Islet of Langerhans (tissue), 1 donor: ENCODE data around the gene EOLA1.
"Not testable (repeated sequence)": the region's sequence is repeated elsewhere in the genome, so short reads cannot be mapped to it uniquely, and the experiment has no call there.

Source experiments
- FAIRE-seq: peaks from one replicate; lab custom pipeline; 2011; peaks lifted over from hg19 to GRCh38; lab: Jason Lieb, UNC

EOLA1 gene

DNA sequence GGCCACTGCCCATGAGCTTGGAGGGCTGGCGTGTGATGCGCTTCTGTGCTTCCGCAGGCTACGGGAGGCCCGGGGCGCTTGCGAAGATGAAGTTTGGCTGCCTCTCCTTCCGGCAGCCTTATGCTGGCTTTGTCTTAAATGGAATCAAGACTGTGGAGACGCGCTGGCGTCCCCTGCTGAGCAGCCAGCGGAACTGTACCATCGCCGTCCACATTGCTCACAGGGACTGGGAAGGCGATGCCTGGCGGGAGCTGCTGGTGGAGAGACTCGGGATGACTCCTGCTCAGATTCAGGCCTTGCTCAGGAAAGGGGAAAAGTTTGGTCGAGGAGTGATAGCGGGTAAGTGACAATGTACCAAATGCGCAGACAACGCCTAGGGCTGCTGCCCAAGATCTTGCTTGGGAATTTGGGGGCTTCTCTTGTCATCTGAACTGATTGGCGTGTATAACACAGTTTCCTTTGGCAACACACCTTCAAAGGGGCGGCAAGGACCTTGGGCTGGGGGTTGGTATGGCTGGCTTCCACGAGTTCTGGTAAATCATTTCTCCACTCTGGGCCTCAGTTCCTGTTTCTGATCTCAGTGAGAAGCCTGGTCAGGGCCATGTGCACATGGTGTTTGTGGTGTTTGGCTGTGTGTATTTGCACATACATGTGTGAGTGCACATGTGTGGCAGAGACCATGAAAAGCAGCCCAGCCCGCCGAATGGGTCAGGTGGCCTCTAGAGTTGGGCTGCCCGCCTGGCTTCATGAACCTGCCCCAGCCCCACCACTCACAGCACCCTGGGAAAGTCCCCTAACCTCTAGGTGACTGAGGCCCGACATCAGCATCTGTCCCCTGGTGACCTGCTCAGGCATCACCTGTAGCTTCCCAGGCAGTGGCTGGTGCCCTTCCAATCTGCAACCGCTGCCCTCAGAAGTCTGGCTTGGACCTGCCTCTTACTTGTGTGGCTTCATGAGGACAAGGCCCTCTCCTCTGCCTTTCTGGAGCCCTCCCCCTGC is 5.0 kb downstream of the EOLA1 start:
- not testable (repeated sequence) for FAIRE-seq

DNA sequence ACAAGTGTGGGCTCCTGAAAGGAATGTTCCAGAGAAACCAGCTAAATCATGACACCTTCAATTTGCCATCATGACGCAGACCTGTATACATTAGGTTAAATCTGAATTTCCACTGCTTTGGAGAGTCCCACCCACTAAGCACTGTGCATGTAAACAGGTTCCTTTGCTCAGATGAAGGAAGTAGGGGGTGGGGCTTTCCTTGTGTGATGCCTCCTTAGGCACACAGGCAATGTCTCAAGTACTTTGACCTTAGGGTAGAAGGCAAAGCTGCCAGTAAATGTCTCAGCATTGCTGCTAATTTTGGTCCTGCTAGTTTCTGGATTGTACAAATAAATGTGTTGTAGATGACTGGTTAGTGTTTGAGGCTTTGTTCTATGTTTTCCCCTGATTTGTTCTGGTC is 6.2 kb downstream of the EOLA1 start:
- not testable (repeated sequence) for FAIRE-seq

DNA sequence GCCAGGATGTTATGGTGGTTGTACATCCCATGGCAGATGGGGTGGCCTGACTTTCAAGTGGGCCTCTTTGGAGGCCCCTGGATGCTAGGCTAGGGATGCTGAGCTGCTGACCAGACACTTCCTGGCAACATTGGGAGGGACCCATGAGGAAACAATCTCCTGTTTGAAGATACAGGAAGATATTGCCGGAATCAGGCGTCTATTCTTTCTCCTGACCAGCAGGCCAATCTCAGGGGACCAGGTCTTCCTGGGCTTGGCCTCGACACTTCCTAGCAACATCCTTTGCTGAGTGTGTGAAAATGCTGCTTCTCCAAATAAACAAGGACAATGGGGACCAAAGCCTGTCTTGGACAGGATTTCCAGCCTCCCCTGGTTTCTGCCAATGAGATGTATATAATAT is 7.0 kb downstream of the EOLA1 start:
- not testable (repeated sequence) for FAIRE-seq

DNA sequence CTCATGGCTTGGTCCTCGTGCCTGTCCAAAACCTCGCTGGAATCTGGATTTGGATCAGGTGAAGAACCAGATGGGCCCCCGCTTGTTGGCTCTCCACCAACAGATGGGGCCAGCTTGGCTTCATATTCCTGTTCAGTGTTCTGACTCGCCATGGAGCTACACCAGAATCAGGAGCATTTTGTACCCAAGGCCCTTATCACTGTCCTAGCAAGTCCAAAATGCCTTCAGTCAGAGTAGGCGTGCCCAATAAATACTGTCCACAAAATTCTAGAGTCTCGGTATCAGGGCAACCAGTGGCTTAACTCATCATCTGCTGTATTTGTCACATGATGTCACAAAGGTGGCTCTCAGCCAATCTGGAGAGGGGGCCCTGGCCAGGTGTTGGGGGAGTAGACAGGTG is 8.9 kb downstream of the EOLA1 start, which contains the start of gene HSFX3:
Gene HSFX3, minus strand, starts transcription at position 224 of the 400 bp plus-strand sequence. Its CDS starts 72 bp downstream, at position 152.
- not testable (repeated sequence) for FAIRE-seq

DNA sequence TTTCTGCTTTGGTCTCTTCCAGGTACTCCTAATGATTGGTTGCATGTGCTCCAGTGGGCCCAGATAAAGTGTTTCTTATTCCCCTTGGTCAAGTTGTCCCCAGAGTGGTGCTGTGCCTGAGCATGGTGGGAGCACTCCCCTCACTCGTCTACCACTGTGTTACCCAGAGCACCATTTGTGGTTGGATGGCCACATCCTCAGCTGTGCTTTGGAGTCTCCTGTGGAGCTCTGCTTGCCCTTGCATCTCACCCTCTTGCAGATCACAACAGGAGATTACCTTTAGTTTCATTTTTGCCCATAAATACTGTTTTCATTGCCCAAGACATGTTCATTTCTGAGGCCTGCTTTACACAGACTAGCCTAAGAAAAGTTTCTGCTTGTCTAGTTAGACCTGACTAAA is 9.6 kb downstream of the EOLA1 start:
- not testable (repeated sequence) for FAIRE-seq

DNA sequence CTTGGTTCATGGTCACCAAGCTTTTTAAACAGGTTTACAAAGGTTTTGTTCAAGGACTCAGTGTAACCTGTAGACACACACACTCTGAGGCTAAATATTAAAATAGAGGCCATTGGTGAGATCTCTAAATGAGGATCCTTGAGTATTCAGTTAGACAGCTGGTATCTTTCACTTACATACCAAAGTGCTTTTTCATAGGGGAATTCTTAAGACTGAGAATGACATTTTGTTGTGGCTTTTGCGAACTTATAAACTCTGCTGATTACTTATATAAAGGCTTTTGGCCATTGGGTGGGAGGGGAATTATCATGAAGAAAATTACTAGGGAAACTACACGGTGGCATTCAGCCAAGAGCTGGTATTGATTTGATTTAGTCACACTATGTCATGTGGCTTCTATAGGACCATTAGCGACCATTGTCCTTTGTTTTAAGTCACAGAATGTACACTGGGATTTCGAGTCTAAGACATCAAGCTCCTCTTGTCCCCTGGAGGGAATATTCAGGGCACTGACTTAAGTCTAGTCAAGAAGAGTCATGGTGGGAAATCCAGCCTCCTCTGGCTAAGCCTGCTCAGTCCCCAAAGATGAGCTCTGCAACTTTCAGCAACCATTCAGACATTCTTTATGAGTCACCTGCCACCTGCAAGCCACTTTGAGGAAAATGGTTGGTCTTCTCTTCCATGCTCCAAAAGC is 10.6 kb downstream of the EOLA1 start:
- peak; percentile 79 for FAIRE-seq

DNA sequence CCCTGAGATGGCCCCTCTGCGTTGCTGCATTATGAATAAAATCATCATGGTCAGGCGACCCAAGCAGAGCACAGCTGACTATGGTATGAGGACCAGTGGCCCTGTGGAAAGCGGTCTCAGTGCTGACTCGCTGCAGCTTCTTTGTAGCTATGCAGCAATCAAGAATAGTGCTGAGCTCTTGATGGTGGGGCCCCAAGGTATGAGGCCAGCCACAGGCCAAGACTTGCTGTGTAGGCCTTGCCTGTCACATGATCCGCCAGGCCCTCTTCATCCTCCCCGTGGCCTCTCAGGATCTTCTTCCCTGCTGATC is 11.1 kb downstream of the EOLA1 start:
- FAIRE-seq = not testable (repeated sequence)

DNA sequence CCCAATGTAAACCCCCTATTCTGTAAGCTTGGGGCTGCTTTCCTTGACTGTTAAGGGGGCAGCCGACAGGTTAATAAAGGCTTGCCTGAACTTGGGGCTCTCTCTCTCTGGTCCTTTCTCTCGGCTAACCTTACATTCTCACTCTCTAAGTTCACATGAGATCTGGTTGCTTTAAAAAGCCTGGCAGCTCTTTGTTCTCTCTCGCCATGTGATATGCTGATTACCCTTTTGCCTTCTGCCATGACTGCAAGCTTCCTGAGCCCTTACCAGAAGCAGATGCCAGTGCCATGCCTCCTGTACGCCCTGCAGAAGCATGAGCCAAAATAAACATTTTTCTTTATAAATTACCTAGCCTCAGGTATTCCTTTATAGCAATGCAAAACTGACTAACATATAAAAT is 14.4 kb downstream of the EOLA1 start:
- not testable (repeated sequence) for FAIRE-seq

DNA sequence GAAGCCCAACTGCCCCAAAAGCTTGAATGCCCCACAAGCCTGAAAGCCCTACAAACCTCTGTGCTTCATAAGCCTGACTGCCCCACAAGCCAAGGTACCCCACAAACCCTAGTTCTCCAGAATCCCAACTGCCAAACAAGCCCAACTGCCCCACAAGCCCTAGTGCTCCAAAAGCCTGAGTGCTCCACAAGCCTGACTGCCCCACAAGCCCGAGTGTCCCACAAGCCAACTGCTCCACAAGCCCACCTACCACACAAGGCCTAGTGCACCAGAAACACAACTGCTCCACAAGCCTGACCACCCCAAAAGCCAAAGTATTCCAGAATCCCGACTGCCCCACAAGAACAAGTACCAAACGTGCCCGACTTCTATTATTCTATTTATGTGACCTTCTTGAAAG is 22.5 kb downstream of the EOLA1 start:
- FAIRE-seq = no peak

DNA sequence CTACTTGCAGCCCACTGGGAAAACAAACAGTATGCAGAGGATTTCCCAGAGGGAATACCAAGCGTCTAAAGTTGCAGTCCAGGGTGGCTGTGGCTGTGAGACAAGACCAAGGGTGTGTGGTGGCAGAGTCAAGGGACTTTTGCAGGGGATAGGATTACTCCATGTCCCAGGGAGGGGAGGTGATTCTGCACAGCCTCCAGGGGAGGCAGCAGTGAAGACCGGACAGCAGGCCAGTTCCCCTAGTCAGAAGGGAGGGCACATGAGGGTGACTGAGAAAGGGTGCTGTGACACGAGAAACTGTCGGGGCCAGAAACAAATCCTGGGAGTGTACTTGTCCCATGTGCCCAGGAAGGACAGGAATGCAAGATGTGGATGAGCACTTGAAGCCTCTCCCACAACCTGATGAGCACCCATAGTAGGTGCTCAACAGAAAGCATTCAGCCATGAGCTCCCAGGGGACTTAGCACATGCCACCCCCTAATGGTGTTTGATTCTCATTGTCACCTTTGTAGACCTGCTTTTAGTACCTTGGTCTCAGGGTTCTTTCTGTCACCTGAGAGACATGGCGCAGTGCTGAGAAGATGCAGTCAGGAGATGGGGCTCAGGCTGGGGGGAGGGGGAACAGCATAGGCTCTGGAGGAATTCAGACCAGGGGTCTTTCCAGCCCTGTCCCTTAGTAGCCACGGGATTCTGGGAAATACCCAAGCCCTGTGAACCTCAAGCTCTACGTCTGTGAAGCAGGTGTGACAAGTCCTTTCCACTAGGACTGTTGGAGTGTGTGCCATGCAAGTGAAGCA is 27.0 kb downstream of the EOLA1 start:
- no peak for FAIRE-seq

DNA sequence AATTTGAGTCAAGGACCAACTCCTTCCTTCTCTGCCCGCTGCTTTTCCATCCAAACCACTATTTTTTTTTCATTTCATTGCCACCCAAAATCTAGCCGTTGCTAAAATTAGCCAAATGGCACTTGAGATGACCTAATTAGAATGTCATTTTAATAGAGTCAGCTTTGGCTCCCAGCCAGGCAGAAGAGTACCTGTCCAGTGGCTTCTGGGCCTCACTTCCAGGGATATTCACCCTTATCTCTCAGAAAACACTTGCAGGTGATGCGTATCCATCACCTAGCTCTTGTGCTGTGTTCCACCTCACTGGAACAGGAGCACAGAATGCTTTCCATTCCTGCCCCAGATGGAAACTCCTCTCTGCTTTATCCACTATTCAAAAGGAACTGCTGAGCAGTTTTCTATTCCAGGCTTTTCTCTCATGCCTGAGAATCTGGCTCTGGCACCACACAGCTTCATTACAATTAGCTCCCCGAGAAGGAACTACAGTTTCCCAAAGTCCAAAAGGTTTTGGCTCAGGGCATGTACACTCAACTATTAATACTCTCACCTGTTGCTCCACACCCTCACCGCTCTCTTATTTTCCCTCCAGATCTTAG is 28.0 kb downstream of the EOLA1 start:
- no peak for FAIRE-seq

DNA sequence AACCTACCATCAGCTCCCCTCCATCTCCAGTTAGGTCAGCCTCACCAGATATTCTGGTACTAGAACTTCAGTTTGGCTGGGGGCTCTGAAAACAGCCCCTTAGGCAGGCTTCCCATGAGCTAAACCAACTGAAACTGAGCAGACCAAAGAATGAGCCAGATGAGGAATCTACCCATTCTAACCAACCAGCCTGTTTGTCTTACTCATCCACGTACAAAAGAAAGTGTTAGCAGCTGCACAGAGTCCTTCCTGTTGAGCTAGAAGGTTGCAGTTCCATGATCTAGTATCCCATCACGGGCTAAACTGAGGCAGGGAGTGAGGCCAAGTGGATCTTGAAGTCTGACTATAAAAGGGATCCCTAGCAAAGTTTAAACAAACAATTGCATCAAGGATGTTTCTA is 29.0 kb downstream of the EOLA1 start:
- no peak for FAIRE-seq

DNA sequence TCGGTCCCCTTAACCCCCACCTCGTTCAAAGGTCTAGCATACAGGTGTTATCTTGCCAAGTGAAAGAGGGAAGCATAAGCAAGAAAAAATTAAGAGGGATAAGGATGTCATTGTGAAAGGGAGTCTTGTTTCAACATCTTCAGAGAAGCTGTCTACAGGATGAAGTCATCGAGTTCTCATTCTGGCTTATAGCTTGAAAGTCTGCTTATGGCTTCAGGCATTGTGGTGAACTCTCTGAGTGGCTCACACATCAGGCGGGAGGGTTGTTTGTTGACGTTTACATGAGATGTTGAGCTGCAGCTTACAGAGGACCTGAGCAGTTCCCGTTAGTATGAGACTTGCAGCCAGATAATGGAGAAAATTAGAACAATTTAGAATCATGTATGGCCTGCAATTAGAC is 29.9 kb downstream of the EOLA1 start:
- no peak for FAIRE-seq

DNA sequence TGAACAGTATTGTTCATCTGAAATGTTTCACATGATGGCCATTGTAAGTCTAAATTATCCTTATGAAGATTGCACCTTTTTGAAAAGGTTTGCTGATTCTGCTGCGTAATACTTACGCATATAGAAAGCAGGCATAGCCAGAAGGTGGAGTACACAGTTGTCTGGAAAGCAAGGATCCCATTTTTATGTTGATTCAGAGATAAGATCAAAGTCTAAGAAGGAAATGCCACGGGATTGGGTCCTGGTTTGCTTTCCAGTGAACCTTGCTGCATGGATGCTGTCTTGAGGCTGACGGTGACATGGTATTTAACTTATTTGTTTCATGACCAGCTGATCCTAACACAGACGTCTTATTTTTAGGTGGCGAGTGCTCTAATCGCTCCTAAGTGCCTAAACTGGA is 31.0 kb downstream of the EOLA1 start:
- no peak for FAIRE-seq

DNA sequence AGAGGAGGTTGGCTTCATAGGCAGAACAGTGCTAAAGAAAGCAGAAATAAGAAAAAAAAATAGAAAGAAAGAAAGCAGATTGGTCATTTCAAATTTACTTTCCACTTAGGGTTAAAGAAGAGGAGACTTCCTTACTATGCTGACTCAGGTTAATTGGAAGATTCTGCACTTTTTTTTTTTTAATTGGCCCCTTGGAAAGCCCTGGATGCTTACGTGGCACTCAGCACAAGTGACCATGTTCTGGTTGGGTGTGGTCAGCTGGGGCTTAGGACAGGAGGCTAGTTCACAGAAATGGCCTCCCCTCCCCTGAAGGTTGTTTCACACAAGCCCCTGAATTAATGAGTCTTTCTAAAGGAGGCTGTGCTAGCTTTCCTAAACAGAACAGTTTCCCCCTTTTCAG is 31.9 kb downstream of the EOLA1 start:
- no peak for FAIRE-seq

DNA sequence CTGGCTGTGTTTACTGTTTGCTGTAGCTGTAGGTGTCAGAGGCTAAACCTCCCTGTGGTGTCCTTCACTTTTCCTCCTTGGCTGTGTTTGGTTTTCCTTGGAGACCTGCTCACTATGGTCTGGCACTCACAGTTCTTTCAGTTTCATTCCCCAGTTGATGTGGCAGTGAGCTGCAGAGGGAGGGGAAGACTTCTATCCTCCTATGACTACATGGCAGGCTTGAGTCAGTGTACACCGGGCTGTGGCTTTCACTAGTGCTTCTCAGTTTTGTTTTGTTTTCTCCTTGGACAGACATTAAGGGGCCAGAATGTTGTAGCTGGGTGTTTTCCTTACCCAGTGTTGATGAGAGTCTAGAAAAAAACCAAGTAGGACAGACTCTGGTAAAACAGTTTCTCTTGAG is 32.6 kb downstream of the EOLA1 start:
- not testable (repeated sequence) for FAIRE-seq

DNA sequence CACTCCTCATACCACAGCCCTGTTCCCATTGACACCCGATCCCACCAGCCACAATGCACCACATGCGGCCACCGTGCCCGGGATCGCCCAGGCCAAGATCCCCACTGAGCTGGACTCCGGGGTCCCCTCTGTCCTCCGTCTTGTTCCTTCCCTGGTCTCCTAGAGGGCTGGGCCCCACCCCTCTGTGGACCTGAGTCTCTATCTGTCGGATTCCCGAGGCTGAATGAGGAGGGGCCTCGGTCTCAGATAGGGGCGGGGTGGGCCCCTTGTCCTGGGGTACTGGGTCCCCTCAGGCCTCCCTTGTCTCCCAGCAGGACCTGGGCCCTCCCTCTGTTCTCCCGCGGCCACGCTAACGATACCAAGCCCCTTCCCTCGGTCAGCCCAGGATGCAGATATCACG is 44.8 kb downstream of the EOLA1 start:
- not testable (repeated sequence) for FAIRE-seq

DNA sequence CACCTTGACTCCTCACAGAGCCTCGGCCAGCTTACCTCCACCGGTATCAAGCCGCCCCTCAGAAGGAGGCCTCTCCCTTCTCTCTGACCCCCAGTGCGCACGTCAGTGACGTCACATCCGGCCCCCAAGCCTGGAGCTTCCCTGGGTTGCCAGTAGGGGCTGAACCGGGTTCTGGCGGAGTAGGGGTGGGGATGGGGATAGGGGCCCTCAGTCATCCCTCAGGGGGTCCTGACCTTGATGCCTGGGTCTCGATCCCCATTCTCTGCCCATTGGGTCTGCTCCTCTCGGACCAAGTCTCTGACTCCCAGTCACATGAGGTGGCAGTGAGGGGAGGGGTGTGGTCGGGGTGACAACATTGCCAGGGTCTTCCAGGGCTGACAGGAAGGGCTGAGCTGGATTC is 46.5 kb downstream of the EOLA1 start, which contains the start of gene MAGEA9B:
Gene MAGEA9B, minus strand, starts transcription at position 101 of the 400 bp plus-strand sequence. CDS start 4,280 bp downstream, outside the sequence.
- FAIRE-seq = not testable (repeated sequence)

DNA sequence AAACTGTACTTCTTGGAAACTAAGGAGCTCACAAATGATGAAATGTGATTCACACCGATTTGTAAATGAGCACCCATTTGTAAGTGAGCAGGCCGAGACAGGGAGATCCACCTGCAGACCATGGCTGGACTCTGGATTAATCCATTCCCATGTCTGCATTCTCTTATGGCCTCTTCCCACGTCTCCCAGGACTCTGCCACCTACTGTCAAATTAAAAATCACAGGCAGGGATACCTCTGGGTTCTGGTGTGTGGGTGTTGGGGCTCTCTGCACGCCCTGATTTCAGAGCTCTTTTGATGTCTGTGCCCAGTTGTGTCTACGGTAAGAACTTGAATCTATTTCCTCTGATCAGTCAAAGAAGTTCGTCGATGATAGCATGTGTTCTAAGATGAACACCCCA is 50.2 kb downstream of the EOLA1 start:
- not testable (repeated sequence) for FAIRE-seq

DNA sequence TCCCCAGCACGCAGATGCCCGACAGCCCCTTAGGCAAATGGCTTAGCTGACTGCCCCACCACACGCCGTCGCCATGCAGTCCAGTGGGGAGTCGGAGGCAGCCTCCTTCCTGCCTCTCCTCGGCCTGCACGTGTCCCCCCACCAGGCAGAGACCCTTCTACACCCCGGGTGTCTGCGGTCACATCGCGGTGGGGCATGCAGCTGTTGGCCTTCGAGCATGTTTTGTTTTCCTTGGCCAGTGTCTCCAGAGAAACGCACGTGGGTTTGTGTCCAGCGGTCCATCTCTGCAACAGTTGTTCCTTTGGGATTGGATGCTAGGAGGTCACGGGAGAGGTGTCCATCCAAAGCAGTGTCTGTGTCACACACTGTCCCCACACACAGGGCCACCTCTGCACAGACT is 54.4 kb downstream of the EOLA1 start, which contains the start of gene HSFX2:
Gene HSFX2, minus strand, starts transcription at position 101 of the 400 bp plus-strand sequence. CDS start 614 bp downstream, outside the sequence.
- not testable (repeated sequence) for FAIRE-seq

DNA sequence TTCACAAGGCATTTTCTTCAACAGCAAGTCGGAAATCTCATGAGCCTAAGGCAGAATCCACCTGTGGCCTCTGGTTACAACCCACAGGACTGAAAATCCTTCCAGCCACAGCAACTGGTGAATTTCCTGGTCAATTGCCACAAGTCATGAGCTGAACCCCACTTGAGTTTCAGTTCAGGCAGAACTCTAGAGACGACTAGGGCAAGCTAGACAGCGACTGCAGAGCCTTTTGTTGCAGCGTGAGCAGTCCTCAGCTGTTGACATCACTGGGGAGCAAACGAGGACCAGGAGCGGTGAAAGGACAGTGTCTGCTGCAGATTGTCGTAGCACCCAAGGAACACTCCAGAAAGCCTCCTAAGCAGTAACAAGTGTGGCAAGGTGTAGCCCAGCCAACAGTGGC is 55.1 kb downstream of the EOLA1 start:
- FAIRE-seq = not testable (repeated sequence)
